Activated B cell treated with CpG ODN at 0.5 μM for 24 hours (primary cell): Measurements from ENCODE around the gene MICALL1. TPM values are rescaled to one million over a fixed set of nuclear protein-coding genes. Genes with fewer than 3 reads are reported as not detected.

Experiments
- ATAC-seq: fragments of 200-7000 bp; cut with Tn5 transposase; one replicate; pipeline ENCODE4 v1.10.0; 2021; ENCODE audit warnings: low read depth, mild to moderate bottlenecking, moderate library complexity
- CTCF ChIA-PET: fragments of 350-600 bp; sonication (Branson Sonifier 250); formaldehyde crosslinking; loops from one replicate; lab custom pipeline; 2021; ENCODE audit warnings: antibody characterized with exemption; lab: Charles Lee
- POLR2A ChIA-PET: fragments of 350-600 bp; sonication (Branson Sonifier 250); formaldehyde crosslinking; loops from one replicate; lab custom pipeline; 2021; ENCODE audit warnings: antibody characterized with exemption; lab: Charles Lee
- DNase-seq: peaks from one replicate; pipeline ENCODE4 v3.0.0; 2022
- H3K27ac Mint-ChIP-seq: one replicate; pipeline ENCODE4 v1.8.0; 2020; ENCODE audit warnings: mixed read lengths
- H3K27me3 Mint-ChIP-seq: one replicate; pipeline ENCODE4 v1.8.0; 2021; ENCODE audit warnings: mixed read lengths
- H3K36me3 Mint-ChIP-seq: one replicate; pipeline ENCODE4 v1.8.0; 2021; ENCODE audit warnings: low read depth, mixed read lengths
- H3K4me1 Mint-ChIP-seq: one replicate; pipeline ENCODE4 v1.8.0; 2021; ENCODE audit warnings: mixed read lengths
- H3K4me3 Mint-ChIP-seq: one replicate; pipeline ENCODE4 v1.8.0; 2020; ENCODE audit warnings: mild to moderate bottlenecking, mixed read lengths
- H3K9me3 Mint-ChIP-seq: one replicate; pipeline ENCODE4 v1.8.0; 2020; ENCODE audit warnings: mixed read lengths
- intact Hi-C: fragments of 100-400 bp; cut with micrococcal nuclease; formaldehyde crosslinking; loops from one replicate; pipeline ENCODE4 v1.15.1; 2024
- total RNA-seq: library from RNA; stranded (reverse); gene quantifications from 2 replicates; pipeline ENCODE4 v1.2.3, GENCODE V29; 2022
- TF ChIP-seq, protein P1 (sequence below): fragments of 200-600 bp; IDR thresholded peaks from one replicate; pipeline ENCODE4 v1.8.0; 2022; ENCODE audit warnings: antibody characterized with exemption, mild to moderate bottlenecking

Gene MICALL1
- total RNA-seq, 1 donor from 2014 or later: 27.6 TPM

- no peaks in the 10 kb centered on the region for H3K9me3 Mint-ChIP-seq
- peaks cover 4% of the 10 kb centered on the region for H3K36me3 Mint-ChIP-seq
- intact Hi-C loops: no loop called here
- DNase-seq (no peak), ATAC-seq (no peak)
- H3K27ac Mint-ChIP-seq: no peak within 1 kb of the TSS
- TF ChIP-seq, protein P1, sequence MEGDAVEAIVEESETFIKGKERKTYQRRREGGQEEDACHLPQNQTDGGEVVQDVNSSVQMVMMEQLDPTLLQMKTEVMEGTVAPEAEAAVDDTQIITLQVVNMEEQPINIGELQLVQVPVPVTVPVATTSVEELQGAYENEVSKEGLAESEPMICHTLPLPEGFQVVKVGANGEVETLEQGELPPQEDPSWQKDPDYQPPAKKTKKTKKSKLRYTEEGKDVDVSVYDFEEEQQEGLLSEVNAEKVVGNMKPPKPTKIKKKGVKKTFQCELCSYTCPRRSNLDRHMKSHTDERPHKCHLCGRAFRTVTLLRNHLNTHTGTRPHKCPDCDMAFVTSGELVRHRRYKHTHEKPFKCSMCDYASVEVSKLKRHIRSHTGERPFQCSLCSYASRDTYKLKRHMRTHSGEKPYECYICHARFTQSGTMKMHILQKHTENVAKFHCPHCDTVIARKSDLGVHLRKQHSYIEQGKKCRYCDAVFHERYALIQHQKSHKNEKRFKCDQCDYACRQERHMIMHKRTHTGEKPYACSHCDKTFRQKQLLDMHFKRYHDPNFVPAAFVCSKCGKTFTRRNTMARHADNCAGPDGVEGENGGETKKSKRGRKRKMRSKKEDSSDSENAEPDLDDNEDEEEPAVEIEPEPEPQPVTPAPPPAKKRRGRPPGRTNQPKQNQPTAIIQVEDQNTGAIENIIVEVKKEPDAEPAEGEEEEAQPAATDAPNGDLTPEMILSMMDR: no peak
- no peaks in the 10 kb centered on the region for H3K4me1 Mint-ChIP-seq
- no peak within 1 kb of the TSS for H3K4me3 Mint-ChIP-seq
- ChIA-PET POLR2A (no interaction called here), CTCF (interaction anchor here (1.1 kb wide), 1 partner anchor 18 kb away, joined by 3 read pairs; no protein-coding TSS in a partner anchor)
- H3K27me3 Mint-ChIP-seq: no peaks in the 10 kb centered on the region
Measured at GRCh38 chr22:37983860-37984791, 78.0 kb downstream of the MICALL1 start, which contains the start of gene SOX10. Gene SOX10, minus strand, starts transcription at chr22:37984555. Its CDS starts 771 bp downstream, at chr22:37983784.

DNA sequence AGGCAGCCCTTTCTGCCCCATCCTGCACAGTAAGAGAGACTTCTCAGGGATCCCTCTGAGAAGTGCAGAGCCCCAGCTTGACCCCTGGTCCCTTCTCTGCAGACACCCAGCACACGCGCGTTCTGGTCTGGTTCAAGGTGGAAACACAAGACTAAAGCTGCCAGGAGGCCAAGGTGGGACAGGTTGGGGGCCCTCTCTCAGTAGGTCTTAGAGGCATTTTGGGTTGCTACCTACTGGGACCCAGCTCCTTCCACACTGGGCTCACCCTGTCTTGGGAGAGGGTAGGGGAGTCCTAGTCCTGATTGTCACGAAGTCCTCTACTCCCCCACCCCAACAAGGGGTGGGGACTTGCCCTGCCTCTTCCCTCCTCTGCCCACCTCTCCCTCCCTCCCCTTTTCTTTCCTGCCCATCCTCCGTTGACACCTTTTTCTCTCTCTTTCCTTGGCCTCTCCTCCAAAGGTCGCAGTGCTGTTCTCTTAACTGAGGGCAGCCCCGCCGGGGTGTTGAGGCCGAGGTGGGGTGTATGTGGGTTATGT is 79.0 kb downstream of the MICALL1 start:
- TF ChIP-seq, protein P1: no peak
- H3K36me3 Mint-ChIP-seq: peaks cover 4% of the 10 kb centered on the region
- no peak for DNase-seq
- intact Hi-C loops: no loop called here
- no peak overlapping the region for H3K27ac Mint-ChIP-seq
- no peak overlapping the region for H3K4me3 Mint-ChIP-seq
- no peak for ATAC-seq
- CTCF ChIA-PET: interaction anchor here (1.1 kb wide), 1 partner anchor 19 kb away, joined by 3 read pairs; no protein-coding TSS in a partner anchor
- no peaks in the 10 kb centered on the region for H3K4me1 Mint-ChIP-seq
- no peaks in the 10 kb centered on the region for H3K27me3 Mint-ChIP-seq
- POLR2A ChIA-PET: no interaction called here
- no peaks in the 10 kb centered on the region for H3K9me3 Mint-ChIP-seq

GRCh38 chr22:37985751-37986281 is 79.7 kb downstream of the MICALL1 start:
- no peak for DNase-seq
- ATAC-seq: no peak
- Mint-ChIP-seq H3K27ac (no peak overlapping the region), H3K4me1 (no peaks in the 10 kb centered on the region), H3K36me3 (peaks cover 4% of the 10 kb centered on the region), H3K27me3 (no peaks in the 10 kb centered on the region), H3K4me3 (no peak overlapping the region), H3K9me3 (no peaks in the 10 kb centered on the region)
- POLR2A ChIA-PET: no interaction called here
- intact Hi-C loops: no loop called here
- TF ChIP-seq, protein P1: no peak
- CTCF ChIA-PET: no interaction called here

GRCh38 chr22:37986371-37986770 is 80.3 kb downstream of the MICALL1 start:
- CTCF ChIA-PET: no interaction called here
- peaks cover 2% of the 10 kb centered on the region for H3K36me3 Mint-ChIP-seq
- no peak overlapping the region for H3K4me3 Mint-ChIP-seq
- intact Hi-C loops: no loop called here
- no peak for DNase-seq
- no peaks in the 10 kb centered on the region for H3K9me3 Mint-ChIP-seq
- no peaks in the 10 kb centered on the region for H3K4me1 Mint-ChIP-seq
- TF ChIP-seq, protein P1: no peak
- no peak overlapping the region for H3K27ac Mint-ChIP-seq
- no peaks in the 10 kb centered on the region for H3K27me3 Mint-ChIP-seq
- POLR2A ChIA-PET: no interaction called here
- no peak for ATAC-seq
